Upper lobe of left lung (tissue), 4 donors: ENCODE measurements around the gene GPR84.

ENCODE experiments used
- CTCF ChIP-seq, 6 experiments: fragments of 450-650 bp in 4 of 6; fragments of 200-600 bp in 2 of 6; sonication (generic) in 2 of 6; IDR thresholded peaks; one replicate each; pipeline ENCODE4 v1.5.1; 2016 to 2019; ENCODE audit warnings: antibody characterized with exemption in 6 of 6
- EP300 ChIP-seq, 4 donors: sonication (generic); formaldehyde crosslinking; IDR thresholded peaks; one replicate each; pipeline ENCODE4 v1.5.1; 2017; ENCODE audit warnings: antibody characterized with exemption in 4 of 4, control low read depth in 2 of 4
- POLR2A ChIP-seq, 4 donors: fragments of 450-650 bp; IDR thresholded peaks; one replicate each; pipeline ENCODE4 v1.5.1; 2016 to 2017; ENCODE audit warnings: antibody characterized with exemption in 4 of 4, mild to moderate bottlenecking in 2 of 4
- POLR2AphosphoS5 ChIP-seq, 2 donors: sonication (generic); formaldehyde crosslinking; IDR thresholded peaks; one replicate each; pipeline ENCODE4 v1.5.1; 2017; ENCODE audit warnings: antibody characterized with exemption in 2 of 2

- no peak for TF ChIP-seq CTCF (IDR thresholded peaks at IDR 0.05)
- TF ChIP-seq POLR2A (IDR thresholded peaks at IDR 0.05), result no peak
- no peak for TF ChIP-seq POLR2AphosphoS5 (IDR thresholded peaks at IDR 0.05)
- TF ChIP-seq EP300 (IDR thresholded peaks at IDR 0.05), result no peak
These were observed 22.6 kb downstream of the GPR84 start for GRCh38 chr12:54341378-54342300.
